SIG-M5 (cell line): ENCODE data around the gene PSMB8.
"Not testable (repeated sequence)": the region's sequence is repeated elsewhere in the genome, so short reads cannot be mapped to it uniquely, and the experiment has no call there.

Experiments
- DNase-seq: peaks from one replicate; lab custom pipeline; 2025; lab: John Stamatoyannopoulos, UW

PSMB8 gene

GRCh38 chr6:32836873-32837272 lies 7.0 kb downstream of the PSMB8 start:
- DNase-seq: no peak

- no peak for DNase-seq
Measured at GRCh38 chr6:32835167-32835893, 8.5 kb downstream of the PSMB8 start.

DNA sequence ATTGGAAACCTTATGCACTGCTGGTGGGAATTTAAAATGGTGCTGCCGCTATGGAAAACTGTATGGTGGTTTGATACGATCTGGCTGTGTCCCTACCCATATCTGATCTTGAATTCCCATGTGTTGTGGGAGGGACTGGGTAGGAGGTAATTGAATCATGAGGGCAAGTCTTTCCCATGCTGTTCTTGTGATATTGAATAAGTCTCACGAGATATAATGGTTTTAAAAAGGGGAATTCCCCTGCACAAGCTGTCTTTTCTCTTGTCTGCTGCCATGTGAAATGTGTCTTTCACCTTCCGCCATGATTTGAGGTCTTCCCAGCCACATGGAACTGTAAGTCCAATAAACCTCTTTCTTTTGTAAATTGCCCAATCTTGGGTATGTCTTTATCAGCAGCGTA lies 10.2 kb downstream of the PSMB8 start:
- DNase-seq: no peak

GRCh38 chr6:32832535-32832934 lies 11.3 kb downstream of the PSMB8 start:
- DNase-seq: no peak

GRCh38 chr6:32830936-32831335 lies 12.9 kb downstream of the PSMB8 start:
- no peak for DNase-seq

GRCh38 chr6:32830017-32830416 lies 13.8 kb downstream of the PSMB8 start:
- no peak for DNase-seq

DNA sequence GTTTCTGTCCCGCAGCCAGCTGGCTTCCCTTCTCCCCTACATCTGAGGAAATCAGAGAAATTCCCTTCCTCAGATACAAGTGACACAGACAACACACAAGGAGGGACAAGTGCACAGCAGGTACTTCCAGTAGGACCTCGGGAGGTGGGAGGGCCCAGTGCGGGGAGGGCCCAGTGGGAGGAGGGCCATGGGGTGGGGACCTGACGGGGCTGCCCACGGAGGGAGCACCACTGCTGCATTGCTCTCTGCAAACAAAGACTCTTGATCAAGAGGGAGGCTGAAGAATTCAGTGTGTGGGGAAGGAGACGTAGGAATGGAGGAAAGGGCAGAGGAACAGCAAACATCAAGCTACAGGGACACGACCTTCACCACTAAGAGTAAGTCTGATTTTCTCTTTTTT lies 14.4 kb downstream of the PSMB8 start:
- DNase-seq: no peak

- no peak for DNase-seq
Measured at GRCh38 chr6:32827025-32827424, 16.8 kb downstream of the PSMB8 start.

DNA sequence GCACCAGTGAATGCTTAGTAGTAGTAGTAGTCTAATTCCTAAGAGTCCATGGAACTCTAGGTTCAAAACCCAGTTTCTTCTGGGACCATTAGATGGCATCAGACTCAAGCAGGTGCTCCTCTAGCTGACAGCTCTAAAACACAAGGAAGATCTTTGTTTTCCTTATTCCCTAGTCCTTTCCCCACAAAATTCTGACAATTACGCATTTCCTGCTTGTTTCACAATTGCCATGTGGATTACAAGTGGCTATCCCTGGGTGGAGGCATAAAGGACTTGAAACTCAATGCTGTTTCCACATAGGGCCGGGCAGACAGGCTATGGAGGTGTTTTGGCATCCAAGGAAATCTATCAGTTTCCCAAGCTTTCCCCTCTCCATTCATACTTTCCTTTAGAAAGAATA lies 17.9 kb downstream of the PSMB8 start:
- DNase-seq: no peak

DNA sequence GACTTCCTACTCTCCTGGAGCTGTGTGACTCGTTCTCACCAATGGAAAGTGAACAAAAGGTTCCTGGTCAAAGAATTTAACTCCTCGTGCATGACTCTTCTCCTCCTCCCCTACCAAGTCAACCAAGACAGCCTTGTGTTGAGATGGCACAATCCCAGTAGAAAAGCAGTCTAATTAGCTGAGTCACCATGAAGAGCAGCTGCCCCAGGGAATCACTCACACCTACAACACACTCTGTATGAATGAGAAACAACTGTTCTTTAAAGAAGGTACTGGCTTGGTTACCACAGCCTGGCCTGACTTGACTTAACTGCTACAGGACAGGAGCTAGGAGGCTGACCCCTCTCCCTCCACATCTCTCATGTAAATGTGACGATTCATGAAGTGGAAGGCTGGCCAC lies 24.1 kb downstream of the PSMB8 start:
- no peak for DNase-seq

- no peak for DNase-seq
Measured at GRCh38 chr6:32818867-32819266, 25.0 kb downstream of the PSMB8 start.

DNA sequence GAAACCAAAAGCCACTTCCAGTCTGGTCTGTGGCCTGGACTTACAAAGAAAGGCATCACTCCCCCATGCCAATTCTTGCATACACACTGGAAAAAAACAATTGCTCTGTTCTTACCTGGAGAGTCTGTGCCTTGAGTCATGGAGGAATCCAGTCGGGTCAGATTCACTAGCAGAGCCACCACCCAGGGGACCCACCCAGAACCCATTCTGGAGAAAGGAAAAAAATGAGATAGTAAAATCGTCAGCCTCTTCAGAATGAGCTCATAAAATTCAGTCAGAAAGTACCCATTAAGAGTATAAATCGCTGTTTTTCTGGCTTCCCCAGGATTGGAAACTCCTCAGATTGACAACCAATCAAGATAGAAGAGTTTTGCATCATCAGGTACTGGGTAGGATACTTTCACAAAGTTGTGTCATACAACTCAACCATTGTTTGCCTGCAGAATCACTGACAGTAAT lies 27.1 kb downstream of the PSMB8 start, which contains the start of gene HLA-DOB:
Gene HLA-DOB (minus strand): TSS at position 257 of the 459 bp plus-strand sequence. CDS start 51 bp downstream, at position 206.
- no peak for DNase-seq

- DNase-seq: no peak
Measured at GRCh38 chr6:32815996-32816395, 27.9 kb downstream of the PSMB8 start.

- DNase-seq: no peak
Measured at GRCh38 chr6:32815115-32815514, 28.7 kb downstream of the PSMB8 start.

- no peak for DNase-seq
Measured at GRCh38 chr6:32814145-32814544, 29.7 kb downstream of the PSMB8 start.

DNA sequence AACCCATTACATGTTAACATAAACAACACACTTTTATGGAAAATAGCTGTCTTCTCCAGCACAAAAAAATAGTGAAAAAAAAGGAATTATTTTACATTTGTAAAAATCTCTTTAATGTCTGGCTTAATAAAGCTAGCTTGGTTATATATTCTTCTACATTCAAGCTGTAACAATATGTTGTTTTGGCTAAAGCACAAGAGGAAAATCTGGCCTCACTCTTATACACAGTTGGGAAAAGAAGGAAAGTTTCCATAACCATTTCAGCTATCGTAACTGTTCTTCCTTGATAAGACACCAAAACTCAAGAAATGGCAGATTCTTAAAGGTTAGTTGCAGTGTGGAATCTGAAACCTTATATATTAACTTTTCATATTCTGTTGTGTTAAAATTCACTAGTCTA lies 34.7 kb downstream of the PSMB8 start:
- DNase-seq: no peak

- DNase-seq: no peak
Measured at GRCh38 chr6:32807020-32807580, 36.7 kb downstream of the PSMB8 start.

- DNase-seq: not testable (repeated sequence)
Measured at GRCh38 chr6:32805404-32805803, 38.4 kb downstream of the PSMB8 start.

GRCh38 chr6:32803416-32803815 lies 40.4 kb downstream of the PSMB8 start:
- DNase-seq: no peak

DNA sequence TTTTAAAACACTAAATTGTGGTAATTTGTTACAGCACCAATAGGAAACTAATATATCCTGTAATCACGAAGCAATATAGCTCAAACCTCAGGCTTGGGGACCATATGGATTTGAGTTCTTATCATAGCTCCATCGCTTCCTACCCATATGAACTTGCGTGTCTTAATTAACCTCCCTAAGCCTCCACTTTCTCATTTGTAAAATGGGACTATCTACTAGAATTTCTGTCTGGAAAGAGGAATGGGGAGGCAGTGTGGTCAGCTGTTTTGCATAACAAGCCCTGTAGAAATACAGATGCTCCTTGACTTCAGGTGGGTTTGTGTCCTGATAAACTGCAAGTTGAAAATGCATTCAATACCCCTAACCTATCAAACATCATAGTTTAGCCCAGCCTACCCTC lies 44.1 kb downstream of the PSMB8 start:
- DNase-seq: no peak

- DNase-seq: no peak
Measured at GRCh38 chr6:32799168-32799567, 44.7 kb downstream of the PSMB8 start.

DNA sequence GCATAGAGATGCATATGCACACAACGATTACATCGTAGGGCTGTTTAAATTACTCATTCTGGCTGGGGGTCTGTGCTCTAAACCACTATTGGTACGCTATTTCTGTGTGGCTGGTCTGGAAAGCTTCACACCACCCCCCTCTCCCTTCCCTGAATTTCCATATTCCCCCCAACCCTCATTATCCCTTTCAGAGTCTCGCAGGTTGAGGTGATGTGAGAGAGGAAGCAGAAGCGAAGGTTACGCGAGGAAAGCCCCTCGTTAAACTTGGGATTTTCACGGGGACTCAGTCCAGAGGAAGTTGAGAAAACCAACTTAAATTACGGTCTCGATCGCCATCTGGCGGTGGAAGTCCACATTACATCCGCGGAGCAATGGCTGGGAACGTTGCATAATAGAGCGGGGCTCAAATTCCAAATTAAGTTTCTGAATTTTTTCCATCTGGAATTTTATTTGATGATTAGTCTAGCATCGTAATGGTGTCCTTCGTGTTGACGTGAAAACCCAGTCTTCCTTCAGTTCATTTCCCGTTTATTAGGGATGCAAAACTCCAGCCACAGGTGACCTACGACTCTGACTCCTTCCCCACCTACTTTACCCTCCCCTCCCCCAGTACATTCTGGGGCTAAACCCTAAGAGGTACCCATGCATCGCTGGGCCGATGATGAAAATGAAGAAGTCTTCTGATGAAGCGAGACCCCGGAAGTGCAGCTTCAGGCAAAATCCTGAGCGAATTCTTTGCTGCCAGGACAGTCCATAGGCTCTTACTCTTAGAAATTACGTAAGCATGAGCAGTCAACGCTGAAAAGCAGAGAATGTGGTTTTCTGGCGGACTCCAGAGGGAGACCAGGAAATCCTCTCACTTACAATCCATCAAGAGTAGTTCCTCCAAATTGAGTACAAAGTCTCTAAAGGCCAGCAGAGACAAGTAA lies 46.7 kb downstream of the PSMB8 start:
- no peak for DNase-seq

DNA sequence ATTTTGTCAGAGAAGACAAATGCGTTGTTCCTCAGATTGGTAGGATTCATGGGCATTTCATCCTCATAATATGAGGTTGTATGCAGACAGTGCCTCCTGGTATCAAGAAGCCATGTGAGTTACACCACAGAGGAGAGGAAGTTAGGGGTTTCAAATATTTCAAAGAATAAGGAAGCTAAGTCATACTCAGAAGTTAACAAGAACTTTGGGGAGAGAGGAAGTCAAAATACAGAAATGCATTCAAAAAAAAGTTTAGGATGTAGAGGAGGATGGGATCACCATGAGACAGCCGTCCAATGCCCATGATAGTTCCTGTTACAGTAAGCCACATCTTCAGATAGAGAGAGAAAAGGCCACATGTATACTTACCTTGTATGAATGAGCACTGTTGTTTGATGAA lies 49.3 kb downstream of the PSMB8 start:
- peak; percentile 48 for DNase-seq
